Measurements from ENCODE around the gene MRPL44.

Gene MRPL44

DNA sequence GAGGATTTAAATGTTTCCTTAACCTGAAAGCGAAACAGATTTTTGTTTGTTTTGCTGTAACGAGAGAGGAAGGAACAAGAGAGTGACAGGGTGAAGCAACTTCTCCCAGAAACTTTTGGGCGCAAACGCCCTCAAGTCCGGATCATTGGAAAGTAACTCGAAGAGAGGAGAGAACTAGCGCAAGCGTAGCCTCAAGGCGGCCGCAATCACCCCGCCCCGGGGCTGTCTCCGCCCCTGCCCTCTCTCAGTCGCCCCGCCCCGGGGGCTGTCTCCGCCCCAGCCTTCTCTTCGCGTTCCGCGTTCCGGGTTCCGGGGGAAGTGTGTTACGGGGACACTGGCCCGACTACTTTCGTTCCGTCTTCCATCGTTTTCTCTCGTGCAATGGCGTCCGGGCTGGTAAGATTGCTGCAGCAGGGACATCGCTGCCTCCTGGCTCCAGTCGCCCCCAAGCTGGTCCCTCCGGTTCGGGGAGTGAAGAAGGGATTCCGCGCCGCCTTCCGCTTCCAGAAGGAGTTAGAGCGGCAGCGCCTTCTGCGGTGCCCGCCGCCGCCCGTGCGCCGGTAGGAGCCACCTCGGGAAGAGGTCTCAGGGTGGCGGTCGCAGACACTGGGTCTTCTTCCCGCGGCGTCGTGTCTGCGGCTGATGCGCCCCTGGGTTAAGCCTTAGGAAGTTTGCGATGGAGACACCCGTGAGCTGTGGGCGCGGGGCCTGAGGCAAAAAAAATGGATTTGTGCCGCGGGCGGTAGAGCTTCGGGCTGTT is at the start of gene MRPL44:
TSS of gene MRPL44 (plus strand) at position 372 of the 760 bp plus-strand sequence. CDS start at position 382, 10 bp downstream.
- H3K9me3 Mint-ChIP-seq = no peaks in the 10 kb centered on the region
- H3K27ac Mint-ChIP-seq = peak within 1 kb of the TSS; percentile 99
- peaks cover 70% of the 10 kb centered on the region for H3K4me1 Mint-ChIP-seq

GRCh38 chr2:223908304-223908998 is 48.8 kb upstream of the MRPL44 start:
- Mint-ChIP-seq H3K27me3 (ENCODE audit: low read depth, poor library complexity) (no peaks in the 10 kb centered on the region), H3K4me1 (peaks cover 20% of the 10 kb centered on the region), H3K4me3 (no peak overlapping the region), H3K27ac (peak overlapping the region; percentile 42), H3K36me3 (ENCODE audit: low read depth) (peaks cover 21% of the 10 kb centered on the region), H3K9me3 (no peaks in the 10 kb centered on the region)
- DNase-seq = no peak
- TF ChIP-seq, protein P1, sequence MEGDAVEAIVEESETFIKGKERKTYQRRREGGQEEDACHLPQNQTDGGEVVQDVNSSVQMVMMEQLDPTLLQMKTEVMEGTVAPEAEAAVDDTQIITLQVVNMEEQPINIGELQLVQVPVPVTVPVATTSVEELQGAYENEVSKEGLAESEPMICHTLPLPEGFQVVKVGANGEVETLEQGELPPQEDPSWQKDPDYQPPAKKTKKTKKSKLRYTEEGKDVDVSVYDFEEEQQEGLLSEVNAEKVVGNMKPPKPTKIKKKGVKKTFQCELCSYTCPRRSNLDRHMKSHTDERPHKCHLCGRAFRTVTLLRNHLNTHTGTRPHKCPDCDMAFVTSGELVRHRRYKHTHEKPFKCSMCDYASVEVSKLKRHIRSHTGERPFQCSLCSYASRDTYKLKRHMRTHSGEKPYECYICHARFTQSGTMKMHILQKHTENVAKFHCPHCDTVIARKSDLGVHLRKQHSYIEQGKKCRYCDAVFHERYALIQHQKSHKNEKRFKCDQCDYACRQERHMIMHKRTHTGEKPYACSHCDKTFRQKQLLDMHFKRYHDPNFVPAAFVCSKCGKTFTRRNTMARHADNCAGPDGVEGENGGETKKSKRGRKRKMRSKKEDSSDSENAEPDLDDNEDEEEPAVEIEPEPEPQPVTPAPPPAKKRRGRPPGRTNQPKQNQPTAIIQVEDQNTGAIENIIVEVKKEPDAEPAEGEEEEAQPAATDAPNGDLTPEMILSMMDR (IDR thresholded peaks at IDR 0.05) = no peak

More for the DNA sequence above, at the start of gene MRPL44:
- DNase-seq = peak; percentile 98
- peaks cover under 1% of the 10 kb centered on the region for H3K27me3 Mint-ChIP-seq (ENCODE audit: low read depth, poor library complexity)
- peaks cover 27% of the 10 kb centered on the region for H3K36me3 Mint-ChIP-seq (ENCODE audit: low read depth)
- H3K4me3 Mint-ChIP-seq = peak within 1 kb of the TSS; percentile 99
- TF ChIP-seq, protein P1 (IDR thresholded peaks at IDR 0.05) = no peak

- Mint-ChIP-seq H3K4me1 (peaks cover 20% of the 10 kb centered on the region), H3K4me3 (no peak overlapping the region), H3K27ac (peak overlapping the region; percentile 13), H3K27me3 (ENCODE audit: low read depth, poor library complexity) (no peaks in the 10 kb centered on the region), H3K9me3 (no peaks in the 10 kb centered on the region), H3K36me3 (ENCODE audit: low read depth) (peaks cover 21% of the 10 kb centered on the region)
- TF ChIP-seq, protein P1 (IDR thresholded peaks at IDR 0.05) = no peak
- DNase-seq = no peak
Observed at GRCh38 chr2:223909001-223909741, 48.1 kb upstream of the MRPL44 start.

- Mint-ChIP-seq H3K27ac (no peak overlapping the region), H3K36me3 (ENCODE audit: low read depth) (peaks cover 39% of the 10 kb centered on the region), H3K4me1 (peaks cover 8% of the 10 kb centered on the region), H3K27me3 (ENCODE audit: low read depth, poor library complexity) (no peaks in the 10 kb centered on the region), H3K9me3 (no peaks in the 10 kb centered on the region), H3K4me3 (no peak overlapping the region)
- TF ChIP-seq, protein P1 (IDR thresholded peaks at IDR 0.05) = no peak
- DNase-seq = no peak
Observed at GRCh38 chr2:223914324-223914723, 42.9 kb upstream of the MRPL44 start.

DNA sequence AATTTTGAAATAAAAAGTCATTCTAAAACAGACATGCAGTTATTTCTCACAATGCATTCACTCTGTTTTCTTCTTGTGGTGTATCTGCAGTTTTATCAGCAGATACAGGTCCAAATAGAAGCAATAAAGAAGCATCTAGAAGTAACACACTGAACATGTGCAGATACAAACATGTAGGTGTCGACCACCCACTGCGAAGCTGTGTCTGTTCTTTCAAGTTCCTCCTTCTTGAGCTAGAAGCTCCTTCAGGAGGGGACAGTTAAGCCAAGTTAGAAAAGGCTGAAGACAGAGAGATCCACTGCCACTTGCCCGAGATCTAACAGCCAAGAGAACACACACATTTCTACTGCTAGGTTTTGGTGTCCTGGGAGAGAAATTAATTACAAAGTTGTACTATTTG is 42.2 kb upstream of the MRPL44 start:
- no peak for DNase-seq
- Mint-ChIP-seq H3K27me3 (ENCODE audit: low read depth, poor library complexity) (no peaks in the 10 kb centered on the region), H3K4me1 (peaks cover under 1% of the 10 kb centered on the region), H3K9me3 (no peaks in the 10 kb centered on the region), H3K4me3 (no peak overlapping the region), H3K36me3 (ENCODE audit: low read depth) (peaks cover 39% of the 10 kb centered on the region), H3K27ac (peak overlapping the region; percentile 2)
- TF ChIP-seq, protein P1 (IDR thresholded peaks at IDR 0.05) = no peak

All from nephron progenitor cell (in vitro differentiated cells).